Heart left ventricle (tissue), 13 donors: ENCODE data around the gene ZFYVE21.

Source experiments
- CTCF ChIP-seq, 12 donors: fragments of 200-600 bp; sonication (generic) in 4 of 12; IDR thresholded peaks; one replicate each; pipeline versions ENCODE4 v1.5.0 to v1.8.0; 2018 to 2022; ENCODE audit warnings: antibody characterized with exemption in 12 of 12, mild to moderate bottlenecking in 5 of 12
- POLR2A ChIP-seq, 2 donors: fragments of 450-650 bp; IDR thresholded peaks; one replicate each; pipeline ENCODE4 v1.6.1; 2017; ENCODE audit warnings: antibody characterized with exemption in 2 of 2, mild to moderate bottlenecking in 2 of 2, moderate library complexity in 2 of 2
- donor health status: ischemic (EF 13 %, LVEDD 7.1; RV severe dilation, severe dysfunction).
- donor health status: DM: no; HTN: yes; CAD: no.
- donor health status: DM: no; HTN: no; CAD: no.
- donor health status: ischemic (EF 25% LVEDD 6.9; RV normal size, moderate dysfunction).
- donor health status: ischemic (EF 25% LVEDD 5.7; RV mildly dilated, moderate dysfunction).
- donor health status: ischemic (EF 35%, LVEDD 5.7; RV mildly dilated, moderate dysfunction).
- donor health status: nonischemic (EF 11% LVEDD 7.7; RV severe dilation, severe dysfunction).
- donor health status: DM: yes; HTN: yes; CAD: no.
- donor health status: PGD.
- donor health status: ischemic (EF 29% LVEDD 5.4; RV normal size, mild dysfunction).
- donor health status: nonischemic (EF 23%, LVEDD 6.1; RV moderate dilation, normal function).

DNA sequence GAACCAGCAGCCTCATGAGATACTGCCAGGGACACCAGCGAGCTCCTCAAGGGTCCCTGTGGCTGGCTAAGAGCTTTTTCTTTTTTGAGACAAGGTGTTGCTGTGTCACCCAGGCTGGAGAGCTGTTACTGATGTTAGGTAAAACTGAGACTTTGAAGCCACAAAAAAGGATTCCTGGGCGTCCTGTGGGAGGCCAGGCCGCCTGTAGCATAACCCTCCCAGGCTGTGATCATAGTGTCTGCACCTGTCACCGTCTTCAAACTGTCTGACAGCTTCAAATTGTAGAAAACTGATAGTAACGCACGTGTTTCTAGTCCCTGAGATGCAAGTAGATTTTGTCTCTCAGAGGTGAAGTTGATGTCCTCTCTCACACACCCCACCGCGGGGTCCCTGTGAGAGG is 4.1 kb downstream of the ZFYVE21 start:
- TF ChIP-seq CTCF (IDR thresholded peaks at IDR 0.05) (no peak), POLR2A (IDR thresholded peaks at IDR 0.05) (no peak)
